Cardiac fibroblast (primary cell): Measurements from ENCODE around the gene PRSS57.
"Not testable (repeated sequence)": the region's sequence is repeated elsewhere in the genome, so short reads cannot be mapped to it uniquely, and the experiment has no call there.

Experiments used
- DNase-seq, 2 donors: peaks; one replicate each; pipeline versions ENCODE4 v3.0.0 to v3.0.0-alpha.2; 2010; ENCODE audit warnings: low read depth in 2 of 2
- H3K4me3 ChIP-seq, 2 donors: replicated peaks in 1 of 2; 1 replicate in 1 of 2; 2 replicates in 1 of 2; pipeline ENCODE4 v1.5.1; 2011; ENCODE audit warnings: low read depth in 2 of 2, low read length in 2 of 2, mild to moderate bottlenecking in 2 of 2, moderate library complexity in 1 of 2
- CTCF ChIP-seq: IDR thresholded peaks from one replicate; pipeline ENCODE4 v1.5.1; 2011; ENCODE audit warnings: low read depth, mild to moderate bottlenecking, low read length, inconsistent platforms

PRSS57 gene

GRCh38 chr19:676339-677105 is 18.7 kb downstream of the PRSS57 start, which contains the start of gene FSTL3:
Gene FSTL3, plus strand, starts transcription at chr19:676392. Its CDS starts 32 bp downstream, at chr19:676424.
- peak within 1 kb of the TSS; percentile 72 to 79 for H3K4me3 ChIP-seq
- TF ChIP-seq CTCF: no peak

GRCh38 chr19:676007-676338 is 19.3 kb downstream of the PRSS57 start:
- no peak for DNase-seq
- no peak for TF ChIP-seq CTCF
- H3K4me3 ChIP-seq: peak overlapping the region; percentile 32 to 79

More at GRCh38 chr19:676339-677105, 18.7 kb downstream of the PRSS57 start, which contains the start of gene FSTL3:
- DNase-seq: peak; percentile 43 to 47

DNA sequence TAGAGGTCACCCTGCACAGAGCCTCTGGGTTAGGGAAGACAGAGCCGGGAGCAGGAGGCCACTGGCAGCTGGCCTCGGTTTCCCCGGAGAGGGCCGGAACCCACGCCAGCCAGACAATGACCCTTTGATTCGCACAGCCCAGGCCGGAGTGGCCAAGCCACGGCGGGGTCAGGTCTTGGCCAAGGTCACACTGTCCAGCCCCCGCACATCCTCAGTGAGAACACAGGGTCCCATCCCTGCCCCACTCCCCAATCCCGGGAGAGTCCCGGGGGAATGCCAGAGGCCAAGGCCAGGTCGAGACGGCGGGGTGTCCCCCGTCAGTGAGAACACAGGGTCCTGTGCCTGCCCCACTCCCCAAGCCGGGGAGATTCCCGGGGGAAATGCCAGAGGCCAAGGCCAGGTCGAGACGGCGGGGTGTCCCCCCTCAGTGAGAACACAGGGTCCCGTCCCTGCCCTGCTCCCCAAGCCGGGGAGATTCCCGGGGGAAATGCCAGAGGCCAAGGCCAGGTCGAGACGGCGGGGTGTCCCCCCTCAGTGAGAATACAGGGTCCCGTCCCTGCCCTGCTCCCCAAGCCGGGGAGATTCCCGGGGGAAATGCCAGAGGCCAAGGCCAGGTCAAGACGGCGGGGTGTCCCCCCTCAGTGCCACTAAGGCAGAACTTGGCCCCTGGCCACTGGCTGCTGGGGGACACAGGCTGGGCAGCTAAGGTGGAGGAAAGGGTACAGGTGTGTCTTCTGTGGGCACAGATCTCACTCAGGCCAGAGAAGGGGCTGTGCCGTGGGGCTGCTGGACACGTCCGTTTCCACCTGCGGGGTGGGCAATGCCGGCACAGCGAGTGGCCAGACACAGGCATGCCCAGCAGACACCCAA is 20.7 kb downstream of the PRSS57 start:
- no peak for DNase-seq
- no peak overlapping the region for H3K4me3 ChIP-seq
- no peak for TF ChIP-seq CTCF

GRCh38 chr19:670609-671075 is 24.6 kb downstream of the PRSS57 start:
- no peak overlapping the region for H3K4me3 ChIP-seq
- DNase-seq: no peak
- peak; percentile 13 for TF ChIP-seq CTCF

DNA sequence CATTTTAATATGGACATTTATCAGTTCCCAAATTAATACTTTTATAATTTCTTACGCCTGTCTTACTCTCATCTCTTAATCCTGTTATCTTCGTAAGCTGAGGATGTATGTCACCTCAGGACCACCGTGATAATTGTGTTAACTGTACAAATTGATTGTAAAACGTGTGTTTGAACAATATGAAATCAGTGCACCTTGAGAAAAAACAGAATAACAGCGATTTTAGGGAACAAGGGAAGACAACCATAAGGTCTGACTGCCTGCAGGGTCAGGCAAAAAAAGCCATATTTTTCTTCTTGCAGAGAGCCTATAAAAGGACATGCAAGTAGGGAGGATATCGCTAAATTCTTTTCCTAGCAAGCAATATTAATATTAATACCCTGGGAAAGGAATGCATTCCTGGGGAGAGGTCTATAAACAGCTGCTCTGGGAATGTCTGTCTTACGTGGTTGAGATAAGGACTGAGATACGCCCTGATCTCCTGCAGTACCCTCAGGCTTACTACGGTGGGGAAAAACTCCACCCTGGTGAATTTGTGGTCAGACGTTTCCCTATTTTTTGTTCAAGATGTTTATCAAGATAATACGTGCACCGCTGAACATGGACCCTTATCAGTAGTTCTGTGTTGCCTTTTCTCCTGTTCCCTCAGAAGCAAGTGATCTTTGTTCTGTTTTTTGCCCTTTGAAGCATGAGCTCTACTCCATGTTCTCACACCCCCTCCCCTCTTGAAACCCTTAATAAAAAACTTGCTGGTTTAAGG is 26.4 kb downstream of the PRSS57 start:
- not testable (repeated sequence) for H3K4me3 ChIP-seq, DNase-seq

- H3K4me3 ChIP-seq, DNase-seq: not testable (repeated sequence)
Observed at GRCh38 chr19:666985-667573, 28.2 kb downstream of the PRSS57 start.

- peak overlapping the region; percentile 17 to 32 for H3K4me3 ChIP-seq
- peak; percentile 92 for TF ChIP-seq CTCF
- DNase-seq: peak; percentile 79 to 83
Observed at GRCh38 chr19:664913-665443, 30.3 kb downstream of the PRSS57 start.
